ENCODE results near the gene ATP4B. TPM values are rescaled to one million over a fixed set of nuclear protein-coding genes. Genes with fewer than 3 reads are reported as not detected.

ATP4B gene
- polyA plus RNA-seq, 1 of the 3 experiments (the other 2 are of a cell fraction), result not detected

DNA sequence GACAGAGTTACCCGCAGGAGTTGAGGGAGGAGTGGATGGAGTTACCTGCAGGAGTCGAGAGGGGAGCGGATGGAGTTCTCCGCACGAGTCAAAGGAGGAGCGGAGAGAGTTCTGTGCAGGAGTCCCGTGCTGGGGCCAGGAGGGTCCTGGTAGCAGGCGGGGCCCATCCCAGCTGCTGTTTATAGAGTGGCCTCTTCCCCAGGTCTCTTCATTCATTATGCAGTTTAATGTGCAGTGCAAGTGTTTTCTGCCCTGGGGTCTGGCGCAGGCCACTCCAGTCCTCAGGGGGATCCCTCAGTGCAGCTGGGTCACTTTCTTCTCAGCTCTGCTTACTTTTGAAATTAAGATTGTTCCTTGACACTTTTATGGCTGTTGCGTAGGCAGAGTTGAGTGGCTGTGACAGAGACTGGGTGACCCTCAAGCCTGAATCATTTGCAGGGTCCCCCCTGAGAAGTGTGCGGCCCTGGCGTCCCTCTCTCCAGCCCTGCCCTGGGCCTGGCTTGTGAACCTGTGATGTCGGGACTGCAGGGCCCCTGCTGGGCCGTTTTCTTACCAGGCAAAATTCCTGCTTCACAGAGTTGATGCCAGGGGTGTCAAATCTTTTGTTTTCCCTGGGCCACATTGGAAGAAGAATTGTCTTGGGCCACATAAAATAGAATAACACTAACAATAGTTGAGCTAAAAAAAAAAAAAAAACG is 55.6 kb downstream of the ATP4B start:
- Histone ChIP-seq H3K4me2 (no peak overlapping the region), H3F3A (replicated peaks; ENCODE audit: insufficient read depth) (no peaks in the 10 kb centered on the region), H3K9me3 (no peaks in the 10 kb centered on the region), H3K79me2 (ENCODE audit: insufficient read depth) (peaks cover 86% of the 10 kb centered on the region), H3K9me2 (no peaks in the 10 kb centered on the region), H3K27me3 (ENCODE audit: insufficient read depth) (no peaks in the 10 kb centered on the region), H2AFZ (ENCODE audit: low read depth) (no peak overlapping the region), H3K27ac (ENCODE audit: low read depth in 2 of 2, low read length in 1 of 2) (no peak overlapping the region), H3K4me3 (ENCODE audit: low read depth in 2 of 2, low read length in 1 of 2) (no peak overlapping the region), H3K9ac (no peak overlapping the region), H4K20me1 (ENCODE audit: insufficient read depth) (peaks cover 28% of the 10 kb centered on the region; the same call in 1 of the 2 replicates), H3K4me1 (ENCODE audit: control insufficient read depth in 1 of 2, insufficient read depth in 2 of 2, low read depth in 1 of 2, low read length in 1 of 2) (peaks cover 0 to 7% of the 10 kb centered on the region in 2 experiments; a peak in 1 of 4 replicates), H3K36me3 (replicated peaks in 1 of 2; ENCODE audit: control insufficient read depth in 1 of 2, insufficient read depth in 2 of 2, low read length in 1 of 2) (peaks cover 14 to 27% of the 10 kb centered on the region in 2 experiments)
- WGBS (ENCODE audit: low lambda C conversion rate), result 93% methylated on average over 12 of the region's 15 CpGs
- CTCF ChIA-PET, result no interaction called here
- no peak for TF ChIP-seq NFIC (IDR thresholded peaks at IDR 0.05; ENCODE audit: borderline replicate concordance)
- TF ChIP-seq, protein P1, sequence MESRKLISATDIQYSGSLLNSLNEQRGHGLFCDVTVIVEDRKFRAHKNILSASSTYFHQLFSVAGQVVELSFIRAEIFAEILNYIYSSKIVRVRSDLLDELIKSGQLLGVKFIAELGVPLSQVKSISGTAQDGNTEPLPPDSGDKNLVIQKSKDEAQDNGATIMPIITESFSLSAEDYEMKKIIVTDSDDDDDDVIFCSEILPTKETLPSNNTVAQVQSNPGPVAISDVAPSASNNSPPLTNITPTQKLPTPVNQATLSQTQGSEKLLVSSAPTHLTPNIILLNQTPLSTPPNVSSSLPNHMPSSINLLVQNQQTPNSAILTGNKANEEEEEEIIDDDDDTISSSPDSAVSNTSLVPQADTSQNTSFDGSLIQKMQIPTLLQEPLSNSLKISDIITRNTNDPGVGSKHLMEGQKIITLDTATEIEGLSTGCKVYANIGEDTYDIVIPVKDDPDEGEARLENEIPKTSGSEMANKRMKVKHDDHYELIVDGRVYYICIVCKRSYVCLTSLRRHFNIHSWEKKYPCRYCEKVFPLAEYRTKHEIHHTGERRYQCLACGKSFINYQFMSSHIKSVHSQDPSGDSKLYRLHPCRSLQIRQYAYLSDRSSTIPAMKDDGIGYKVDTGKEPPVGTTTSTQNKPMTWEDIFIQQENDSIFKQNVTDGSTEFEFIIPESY (IDR thresholded peaks at IDR 0.05; ENCODE audit: borderline replicate concordance, low read depth), result no peak
- TF ChIP-seq NRF1 (IDR thresholded peaks at IDR 0.05; ENCODE audit: low read depth, low read length), result no peak
- TF ChIP-seq, protein P2, sequence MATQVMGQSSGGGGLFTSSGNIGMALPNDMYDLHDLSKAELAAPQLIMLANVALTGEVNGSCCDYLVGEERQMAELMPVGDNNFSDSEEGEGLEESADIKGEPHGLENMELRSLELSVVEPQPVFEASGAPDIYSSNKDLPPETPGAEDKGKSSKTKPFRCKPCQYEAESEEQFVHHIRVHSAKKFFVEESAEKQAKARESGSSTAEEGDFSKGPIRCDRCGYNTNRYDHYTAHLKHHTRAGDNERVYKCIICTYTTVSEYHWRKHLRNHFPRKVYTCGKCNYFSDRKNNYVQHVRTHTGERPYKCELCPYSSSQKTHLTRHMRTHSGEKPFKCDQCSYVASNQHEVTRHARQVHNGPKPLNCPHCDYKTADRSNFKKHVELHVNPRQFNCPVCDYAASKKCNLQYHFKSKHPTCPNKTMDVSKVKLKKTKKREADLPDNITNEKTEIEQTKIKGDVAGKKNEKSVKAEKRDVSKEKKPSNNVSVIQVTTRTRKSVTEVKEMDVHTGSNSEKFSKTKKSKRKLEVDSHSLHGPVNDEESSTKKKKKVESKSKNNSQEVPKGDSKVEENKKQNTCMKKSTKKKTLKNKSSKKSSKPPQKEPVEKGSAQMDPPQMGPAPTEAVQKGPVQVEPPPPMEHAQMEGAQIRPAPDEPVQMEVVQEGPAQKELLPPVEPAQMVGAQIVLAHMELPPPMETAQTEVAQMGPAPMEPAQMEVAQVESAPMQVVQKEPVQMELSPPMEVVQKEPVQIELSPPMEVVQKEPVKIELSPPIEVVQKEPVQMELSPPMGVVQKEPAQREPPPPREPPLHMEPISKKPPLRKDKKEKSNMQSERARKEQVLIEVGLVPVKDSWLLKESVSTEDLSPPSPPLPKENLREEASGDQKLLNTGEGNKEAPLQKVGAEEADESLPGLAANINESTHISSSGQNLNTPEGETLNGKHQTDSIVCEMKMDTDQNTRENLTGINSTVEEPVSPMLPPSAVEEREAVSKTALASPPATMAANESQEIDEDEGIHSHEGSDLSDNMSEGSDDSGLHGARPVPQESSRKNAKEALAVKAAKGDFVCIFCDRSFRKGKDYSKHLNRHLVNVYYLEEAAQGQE (IDR thresholded peaks at IDR 0.05; ENCODE audit: low read depth, low read length), result no peak
- TF ChIP-seq MXI1 (IDR thresholded peaks at IDR 0.05; ENCODE audit: low read depth, low read length), result no peak
- TF ChIP-seq POLR2AphosphoS5 (IDR thresholded peaks at IDR 0.05; ENCODE audit: low read depth, low read length), result no peak
- TF ChIP-seq FOSL2 (IDR thresholded peaks at IDR 0.05; ENCODE audit: borderline replicate concordance, low read depth), result no peak
- TF ChIP-seq, protein P3, sequence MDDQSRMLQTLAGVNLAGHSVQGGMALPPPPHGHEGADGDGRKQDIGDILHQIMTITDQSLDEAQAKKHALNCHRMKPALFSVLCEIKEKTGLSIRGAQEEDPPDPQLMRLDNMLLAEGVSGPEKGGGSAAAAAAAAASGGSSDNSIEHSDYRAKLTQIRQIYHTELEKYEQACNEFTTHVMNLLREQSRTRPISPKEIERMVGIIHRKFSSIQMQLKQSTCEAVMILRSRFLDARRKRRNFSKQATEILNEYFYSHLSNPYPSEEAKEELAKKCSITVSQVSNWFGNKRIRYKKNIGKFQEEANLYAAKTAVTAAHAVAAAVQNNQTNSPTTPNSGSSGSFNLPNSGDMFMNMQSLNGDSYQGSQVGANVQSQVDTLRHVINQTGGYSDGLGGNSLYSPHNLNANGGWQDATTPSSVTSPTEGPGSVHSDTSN (IDR thresholded peaks at IDR 0.05), result no peak
- no peak for TF ChIP-seq MEF2A (IDR thresholded peaks at IDR 0.05; ENCODE audit: borderline replicate concordance, low read depth)
- TF ChIP-seq, protein P4, sequence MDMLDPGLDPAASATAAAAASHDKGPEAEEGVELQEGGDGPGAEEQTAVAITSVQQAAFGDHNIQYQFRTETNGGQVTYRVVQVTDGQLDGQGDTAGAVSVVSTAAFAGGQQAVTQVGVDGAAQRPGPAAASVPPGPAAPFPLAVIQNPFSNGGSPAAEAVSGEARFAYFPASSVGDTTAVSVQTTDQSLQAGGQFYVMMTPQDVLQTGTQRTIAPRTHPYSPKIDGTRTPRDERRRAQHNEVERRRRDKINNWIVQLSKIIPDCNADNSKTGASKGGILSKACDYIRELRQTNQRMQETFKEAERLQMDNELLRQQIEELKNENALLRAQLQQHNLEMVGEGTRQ (IDR thresholded peaks at IDR 0.05; ENCODE audit: borderline replicate concordance, low read depth, low read length), result no peak
- TF ChIP-seq FOXJ3 (CRISPR knock-in tag; IDR thresholded peaks at IDR 0.05), result no peak
- no peak for TF ChIP-seq RXRA (IDR thresholded peaks at IDR 0.05; ENCODE audit: borderline replicate concordance, low read depth)
- no peak for DNase-seq
- POLR2A ChIA-PET, result interaction anchor here (1.1 kb wide), 1 partner anchor 12 kb away, joined by 4 read pairs; no protein-coding TSS in a partner anchor
